SIG-M5 treated with dmso at 0.1 percent for 504 hours (cell line): ENCODE data around the gene PTPRM.

ENCODE experiments used
- DNase-seq: peaks from one replicate; lab custom pipeline; 2025; ENCODE audit not compliant: unreplicated experiment; lab: John Stamatoyannopoulos, UW

The PTPRM gene

GRCh38 chr18:8403713-8404112 is 836.6 kb downstream of the PTPRM start:
- no peak for DNase-seq

- DNase-seq: no peak
These were observed 839.2 kb downstream of the PTPRM start for GRCh38 chr18:8406186-8406867.

- DNase-seq: no peak
These were observed 839.7 kb downstream of the PTPRM start for GRCh38 chr18:8406868-8407250.

DNA sequence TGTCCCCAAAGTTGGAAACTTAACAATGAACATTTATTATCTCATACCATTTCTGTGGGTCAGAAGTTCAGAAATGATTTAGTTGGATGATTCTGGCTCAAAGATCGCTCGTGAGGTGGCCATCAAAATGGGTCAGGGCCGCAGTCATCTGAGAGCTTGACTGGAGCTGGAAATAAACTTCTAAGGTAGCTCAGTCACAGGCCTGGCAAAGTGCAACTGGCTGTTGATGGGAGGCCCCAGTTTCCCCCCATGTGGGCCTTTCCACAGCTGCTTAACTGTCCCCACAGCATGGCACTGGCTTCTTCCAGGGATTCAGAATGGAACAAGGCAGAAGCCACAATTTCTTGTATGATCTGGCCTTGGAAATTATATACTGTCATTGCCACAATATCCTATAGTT is 842.0 kb downstream of the PTPRM start:
- DNase-seq: no peak

GRCh38 chr18:8411492-8411891 is 844.4 kb downstream of the PTPRM start:
- DNase-seq: no peak

GRCh38 chr18:8412117-8412516 is 845.0 kb downstream of the PTPRM start:
- no peak for DNase-seq

- no peak for DNase-seq
These were observed 846.1 kb downstream of the PTPRM start for GRCh38 chr18:8413189-8413588.

DNA sequence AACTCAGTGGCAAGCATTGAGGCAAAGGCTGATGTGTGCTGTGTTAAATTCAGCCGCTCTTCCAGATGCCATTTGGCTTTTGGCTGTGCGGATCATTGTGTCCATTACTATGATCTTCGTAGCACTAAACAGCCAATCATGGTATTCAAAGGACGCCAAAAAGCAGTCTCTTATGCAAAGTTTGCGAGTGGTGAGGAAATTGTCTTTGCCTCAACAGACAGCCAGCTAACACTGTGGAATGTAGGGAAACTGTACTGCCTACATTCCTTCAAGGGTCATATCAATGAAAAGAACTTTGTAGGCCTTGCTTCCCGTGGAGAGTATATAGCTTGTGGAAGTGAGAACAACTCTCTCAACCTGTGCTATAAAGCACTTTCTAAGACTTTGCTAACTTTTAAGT is 846.6 kb downstream of the PTPRM start:
- DNase-seq: no peak

- DNase-seq: no peak
These were observed 849.3 kb downstream of the PTPRM start for GRCh38 chr18:8416212-8417019.

DNA sequence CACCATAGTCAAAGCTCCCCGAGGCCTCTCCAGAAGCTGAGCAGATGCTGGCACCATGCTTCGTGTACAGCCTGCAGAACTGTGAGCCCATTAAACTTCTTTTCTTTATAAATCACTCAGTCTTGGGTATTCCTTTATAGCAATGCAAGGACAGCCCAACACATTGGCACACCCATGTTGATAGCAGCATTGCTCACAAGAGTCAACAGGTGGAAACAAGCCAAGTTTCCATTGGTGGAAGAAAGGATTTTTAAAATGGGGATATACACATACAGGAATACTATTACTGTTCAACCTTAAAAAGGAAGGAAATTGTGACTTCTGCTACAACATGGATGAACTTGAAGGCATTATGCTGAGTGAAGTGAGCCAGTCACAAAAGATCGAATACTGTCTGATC is 855.3 kb downstream of the PTPRM start:
- DNase-seq: no peak

DNA sequence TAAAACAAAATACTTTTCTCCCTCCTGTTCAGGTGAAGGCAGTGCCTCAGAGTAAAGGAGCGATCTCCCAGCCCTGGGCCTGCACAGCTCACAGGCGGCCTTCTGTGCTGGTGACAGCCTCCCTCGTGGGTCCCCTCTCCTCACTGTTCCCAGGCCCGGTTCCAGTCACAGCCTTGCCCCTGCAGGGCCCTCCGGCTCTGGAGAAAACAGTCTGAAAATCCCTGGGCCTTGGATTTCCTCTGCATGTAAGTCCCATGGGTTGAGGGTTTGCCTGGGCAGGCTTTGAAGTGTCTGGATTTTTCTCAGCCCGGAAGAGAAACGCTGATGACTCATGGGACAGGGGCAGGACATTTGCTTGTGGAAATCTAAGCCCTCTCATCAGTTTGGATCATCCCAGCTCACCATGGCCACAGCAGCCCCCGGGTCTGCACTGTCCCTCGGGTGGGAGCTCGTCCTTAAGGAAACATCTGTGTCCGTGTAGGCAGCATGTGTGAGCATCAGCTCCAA is 856.0 kb downstream of the PTPRM start:
- DNase-seq: no peak

DNA sequence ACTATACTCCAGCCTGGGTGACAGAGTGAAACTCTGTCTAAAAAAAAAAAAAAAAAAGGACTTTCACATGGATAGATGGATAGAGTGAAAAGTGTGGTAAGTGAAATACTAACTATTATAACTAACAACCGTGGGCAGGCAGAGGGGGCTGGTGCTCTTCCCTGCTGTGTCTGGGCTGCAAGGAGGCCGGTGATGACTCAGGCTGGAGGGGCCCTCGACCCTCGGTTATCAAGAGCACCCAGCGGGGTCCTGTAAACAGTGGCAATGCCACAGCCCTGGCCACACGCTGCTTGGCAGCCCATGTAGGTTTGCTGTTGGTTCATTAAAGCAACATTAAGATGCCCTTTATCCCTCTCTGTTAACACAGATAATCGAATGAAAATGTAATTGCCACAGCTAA is 857.4 kb downstream of the PTPRM start:
- no peak for DNase-seq

DNA sequence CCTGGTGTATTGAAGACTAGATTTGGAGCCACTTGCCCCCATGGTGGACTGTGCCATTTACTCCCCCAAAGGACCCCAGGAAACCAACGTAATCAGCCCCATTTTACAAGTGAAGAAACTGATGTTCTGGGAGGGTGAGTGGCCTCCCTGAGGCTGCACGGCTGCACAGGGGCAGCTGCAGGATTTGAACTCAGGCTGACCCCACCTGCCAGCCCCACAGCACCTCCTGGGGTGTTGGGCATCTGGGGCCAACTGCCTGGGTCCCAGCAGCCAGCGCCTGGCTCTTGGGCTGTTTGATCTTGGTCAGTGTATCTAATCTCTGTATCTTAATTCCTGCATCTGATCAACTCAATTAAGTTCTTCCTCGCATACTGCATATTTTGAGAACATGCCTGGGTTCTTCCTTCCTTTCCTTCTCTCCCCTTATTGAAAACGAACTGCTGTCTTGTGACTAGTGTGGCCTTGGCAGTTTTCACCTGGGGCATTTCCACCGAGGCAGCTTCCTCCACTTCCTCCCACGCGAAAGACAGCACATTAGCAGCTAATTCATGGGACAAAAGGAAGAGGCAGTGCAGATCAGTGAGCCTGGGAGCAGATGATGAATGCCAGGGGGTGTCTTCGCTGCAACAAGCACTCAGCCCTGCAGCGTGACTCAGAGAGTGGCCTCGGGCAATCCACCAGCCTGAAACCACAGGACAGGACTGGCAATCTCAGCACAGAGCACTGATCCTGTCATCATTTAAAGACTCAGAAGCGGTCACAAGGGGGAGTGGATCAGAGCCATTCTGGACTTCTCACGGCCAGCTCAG is 858.0 kb downstream of the PTPRM start:
- no peak for DNase-seq

DNA sequence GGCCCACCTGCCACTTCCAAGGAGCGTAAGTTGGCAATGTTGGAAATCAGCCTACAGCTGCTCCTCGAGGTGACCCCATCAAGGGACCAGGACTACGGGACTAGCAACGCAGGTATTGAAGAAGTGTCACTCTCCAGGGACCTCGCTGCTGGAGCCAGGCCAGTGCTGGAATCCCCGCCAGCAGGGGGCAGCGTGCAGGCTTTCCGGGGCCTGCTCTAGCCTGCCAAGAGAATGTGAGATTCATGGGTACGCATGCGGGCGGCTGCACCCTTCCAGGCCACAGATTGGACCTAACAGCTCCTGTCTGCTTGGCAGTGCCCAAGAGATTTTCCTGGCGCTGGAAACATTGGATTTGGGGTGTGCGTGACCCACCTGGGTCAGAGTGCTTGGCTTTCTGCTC is 859.3 kb downstream of the PTPRM start:
- DNase-seq: no peak

DNA sequence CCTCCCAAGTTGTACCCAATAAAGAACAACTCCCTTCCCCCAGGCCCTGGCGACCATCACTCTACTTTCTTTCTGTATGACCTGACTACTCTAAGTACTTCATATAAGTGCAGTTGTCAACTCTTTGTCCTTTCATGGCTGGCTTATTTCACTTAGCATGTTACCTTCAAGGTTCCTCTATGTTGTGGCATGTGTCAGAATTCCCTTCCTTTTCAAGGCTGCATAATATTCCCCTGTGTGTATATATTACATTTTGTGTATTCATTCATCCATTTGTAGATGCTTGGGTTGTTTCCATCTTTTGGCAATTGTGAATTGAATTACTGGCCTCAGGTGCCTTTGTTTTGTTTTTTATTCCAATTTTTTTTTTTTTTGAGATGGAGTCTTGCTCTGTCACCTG is 860.2 kb downstream of the PTPRM start:
- no peak for DNase-seq

- no peak for DNase-seq
These were observed 861.8 kb downstream of the PTPRM start for GRCh38 chr18:8428951-8429350.

DNA sequence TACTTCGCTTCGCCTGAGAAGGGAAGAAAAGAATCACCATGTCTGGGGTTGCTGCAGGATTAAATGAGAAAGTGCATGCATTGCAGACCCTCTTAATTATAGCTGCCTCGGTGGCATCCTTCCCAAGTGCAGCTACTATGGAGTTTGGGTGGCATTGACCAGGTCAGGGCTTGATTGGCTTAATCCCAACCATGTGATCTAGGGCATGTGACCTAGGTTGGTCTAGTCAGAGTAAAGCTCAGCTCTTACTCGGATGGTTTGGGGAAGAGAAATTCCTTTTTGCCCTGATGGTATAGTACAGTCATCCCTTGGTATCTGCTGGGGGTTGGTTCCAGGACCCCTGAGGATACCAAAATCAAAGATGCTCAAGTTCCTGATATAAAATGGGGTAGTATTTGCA is 863.9 kb downstream of the PTPRM start:
- DNase-seq: no peak

- DNase-seq: no peak
These were observed 866.2 kb downstream of the PTPRM start for GRCh38 chr18:8433323-8433722.

- DNase-seq: no peak
These were observed 866.7 kb downstream of the PTPRM start for GRCh38 chr18:8433771-8434170.

GRCh38 chr18:8435376-8435775 is 868.3 kb downstream of the PTPRM start:
- DNase-seq: no peak

DNA sequence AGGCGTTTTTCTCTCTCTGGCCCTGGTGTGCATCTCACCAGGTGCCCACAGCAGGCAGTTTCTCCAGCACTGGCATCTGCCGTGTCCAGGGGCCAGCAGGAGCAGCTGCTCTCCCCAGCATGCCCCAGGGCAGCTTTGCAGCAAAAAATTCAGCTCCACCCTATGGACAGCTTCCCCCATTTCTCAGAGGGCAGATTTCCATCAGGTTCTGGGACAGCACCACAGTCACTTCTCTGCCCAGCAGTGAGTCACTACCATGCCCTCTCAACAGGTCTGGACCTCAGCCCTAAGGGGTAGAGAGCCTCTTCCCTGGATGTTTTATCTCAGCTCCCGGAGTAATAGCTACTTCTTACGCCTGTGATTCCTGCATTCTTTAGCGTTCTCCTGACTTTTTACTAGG is 871.9 kb downstream of the PTPRM start:
- DNase-seq: no peak

GRCh38 chr18:8443505-8443904 is 876.4 kb downstream of the PTPRM start:
- no peak for DNase-seq
